ENCODE measurements around the gene DNAH14. TPM values are rescaled to one million over a fixed set of nuclear protein-coding genes. Genes with fewer than 3 reads are reported as not detected.
A peak's percentile ranks its signal among the peaks of the same experiment; 100 is the strongest.

DNAH14 gene
- total and polyA plus RNA-seq, 9 of the 15 experiments (the other 6 are each of a cell fraction or from before 2014, with no cell fraction given) = 58.4 to 142 (median 98.4) TPM

GRCh38 chr1:225425201-225425786 lies 495.8 kb downstream of the DNAH14 start:
- peak overlapping the region; percentile 85 to 86 for H3K9ac ChIP-seq (ENCODE audit: insufficient read depth in 1 of 2, low read depth in 2 of 2, low read length in 2 of 2)
- DNase-seq (ENCODE audit: extremely low read depth in 1 of 4, low spot score in 3 of 4) (no peak), ATAC-seq (no peak), FAIRE-seq (no peak)
- no TSS peak for BruUV-seq (replicated peaks)
- peaks cover 54% of the 10 kb centered on the region for H3K36me3 ChIP-seq (ENCODE audit: control insufficient read depth, insufficient read depth, low read length)
- peaks cover 24 to 33% of the 10 kb centered on the region in 2 experiments for H3K4me1 ChIP-seq (replicated peaks in 1 of 2; ENCODE audit: control insufficient read depth in 2 of 2, insufficient read depth in 2 of 2, low read length in 2 of 2)
- peak overlapping the region; percentile 87; the same call in 2 of the 3 replicates for H3K27ac ChIP-seq (ENCODE audit: extremely low read depth, low read depth, low read length)
- ChIA-PET CTCF (ENCODE audit: low intra/inter-chr PET ratio) (interaction anchor here (0.7 kb wide), 1 partner anchor 557 kb away, joined by 3 read pairs; no protein-coding TSS in a partner anchor), POLR2A (interaction anchor here (1.1 to 2.6 kb wide), 4 partner anchors 9 to 83 kb away, joined by 3 to 17 read pairs (median 9); no protein-coding TSS in a partner anchor)
- peak overlapping the region; percentile 97 for H3K4me2 ChIP-seq (ENCODE audit: insufficient read depth, low read length)
- H3K27me3 ChIP-seq (ENCODE audit: control insufficient read depth in 2 of 2, insufficient read depth in 2 of 2, low read length in 2 of 2) = no peaks in the 10 kb centered on the region
- H2AFZ ChIP-seq (ENCODE audit: low read depth, low read length) = no peak overlapping the region
- 0 out of 2 replicates have a peak, but pooled peaks cover under 1% of the 10 kb centered on the region for H3K9me3 ChIP-seq (replicated peaks; ENCODE audit: control insufficient read depth, insufficient read depth, low read depth, low read length)
- peaks cover 36% of the 10 kb centered on the region for H4K20me1 ChIP-seq (replicated peaks; ENCODE audit: control insufficient read depth, insufficient read depth, low read length)
- H3K9me1 ChIP-seq (ENCODE audit: control insufficient read depth, insufficient read depth, low read length) = peaks cover 10% of the 10 kb centered on the region
- intact Hi-C loops (cut with micrococcal nuclease) (no loop called here), in situ Hi-C loops (cut with MboI) (no loop called here)
- 7% methylated on average over 5 of the region's 5 CpGs for WGBS (ENCODE audit: insufficient coverage, low coverage, missing lambda C conversion rate)
- H3K4me3 ChIP-seq = peak overlapping the region; percentile 94; the same call in 1 of the 2 replicates
- H3K79me2 ChIP-seq (ENCODE audit: control insufficient read depth, insufficient read depth, low read length) = peaks cover 76% of the 10 kb centered on the region
- TF ChIP-seq STAT5A (IDR thresholded peaks at IDR 0.05; ENCODE audit: borderline replicate concordance, low read length) (no peak), IFI16 (CRISPR knock-in tag; IDR thresholded peaks at IDR 0.05) (no peak), IRF2 (CRISPR knock-in tag; IDR thresholded peaks at IDR 0.05) (no peak), PKNOX1 (IDR thresholded peaks at IDR 0.05) (peak; percentile 67), CHD1 (IDR thresholded peaks at IDR 0.05; ENCODE audit: low read length) (no peak), ZNF263 (CRISPR knock-in tag; IDR thresholded peaks at IDR 0.05; ENCODE audit: borderline replicate concordance) (peak; percentile 24; the same call in 1 of the 2 replicates), SMARCE1 (IDR thresholded peaks at IDR 0.05) (0 out of 2 replicates have a peak, but pooled peaks have one; percentile 19), ARID1B (IDR thresholded peaks at IDR 0.05) (peak; percentile 43), TOE1 (IDR thresholded peaks at IDR 0.05; ENCODE audit: borderline replicate concordance) (no peak), TOE1 (CRISPR knock-in tag; IDR thresholded peaks at IDR 0.05; ENCODE audit: borderline replicate concordance, low read depth) (no peak), ZBTB7A (IDR thresholded peaks at IDR 0.05; ENCODE audit: borderline replicate concordance, control insufficient read depth, low read depth, low read length) (peak; percentile 58; the same call in 1 of the 2 replicates), ZNF134 (CRISPR knock-in tag; conservative IDR thresholded peaks at IDR 0.05) (no peak)
- TF ChIP-seq, protein P1, sequence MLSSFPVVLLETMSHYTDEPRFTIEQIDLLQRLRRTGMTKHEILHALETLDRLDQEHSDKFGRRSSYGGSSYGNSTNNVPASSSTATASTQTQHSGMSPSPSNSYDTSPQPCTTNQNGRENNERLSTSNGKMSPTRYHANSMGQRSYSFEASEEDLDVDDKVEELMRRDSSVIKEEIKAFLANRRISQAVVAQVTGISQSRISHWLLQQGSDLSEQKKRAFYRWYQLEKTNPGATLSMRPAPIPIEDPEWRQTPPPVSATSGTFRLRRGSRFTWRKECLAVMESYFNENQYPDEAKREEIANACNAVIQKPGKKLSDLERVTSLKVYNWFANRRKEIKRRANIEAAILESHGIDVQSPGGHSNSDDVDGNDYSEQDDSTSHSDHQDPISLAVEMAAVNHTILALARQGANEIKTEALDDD (IDR thresholded peaks at IDR 0.05) = peak; percentile 86
- TF ChIP-seq, protein P2, sequence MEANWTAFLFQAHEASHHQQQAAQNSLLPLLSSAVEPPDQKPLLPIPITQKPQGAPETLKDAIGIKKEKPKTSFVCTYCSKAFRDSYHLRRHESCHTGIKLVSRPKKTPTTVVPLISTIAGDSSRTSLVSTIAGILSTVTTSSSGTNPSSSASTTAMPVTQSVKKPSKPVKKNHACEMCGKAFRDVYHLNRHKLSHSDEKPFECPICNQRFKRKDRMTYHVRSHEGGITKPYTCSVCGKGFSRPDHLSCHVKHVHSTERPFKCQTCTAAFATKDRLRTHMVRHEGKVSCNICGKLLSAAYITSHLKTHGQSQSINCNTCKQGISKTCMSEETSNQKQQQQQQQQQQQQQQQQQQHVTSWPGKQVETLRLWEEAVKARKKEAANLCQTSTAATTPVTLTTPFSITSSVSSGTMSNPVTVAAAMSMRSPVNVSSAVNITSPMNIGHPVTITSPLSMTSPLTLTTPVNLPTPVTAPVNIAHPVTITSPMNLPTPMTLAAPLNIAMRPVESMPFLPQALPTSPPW (CRISPR knock-in tag; IDR thresholded peaks at IDR 0.05) = peak; percentile 36; the same call in 1 of the 2 replicates
- TF ChIP-seq, protein P3, sequence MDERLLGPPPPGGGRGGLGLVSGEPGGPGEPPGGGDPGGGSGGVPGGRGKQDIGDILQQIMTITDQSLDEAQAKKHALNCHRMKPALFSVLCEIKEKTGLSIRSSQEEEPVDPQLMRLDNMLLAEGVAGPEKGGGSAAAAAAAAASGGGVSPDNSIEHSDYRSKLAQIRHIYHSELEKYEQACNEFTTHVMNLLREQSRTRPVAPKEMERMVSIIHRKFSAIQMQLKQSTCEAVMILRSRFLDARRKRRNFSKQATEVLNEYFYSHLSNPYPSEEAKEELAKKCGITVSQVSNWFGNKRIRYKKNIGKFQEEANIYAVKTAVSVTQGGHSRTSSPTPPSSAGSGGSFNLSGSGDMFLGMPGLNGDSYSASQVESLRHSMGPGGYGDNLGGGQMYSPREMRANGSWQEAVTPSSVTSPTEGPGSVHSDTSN (CRISPR knock-in tag; IDR thresholded peaks at IDR 0.05; ENCODE audit: low read depth) = no peak
- TF ChIP-seq, protein P3 (tag; conservative IDR thresholded peaks at IDR 0.05; ENCODE audit: low read depth) = 0 out of 2 replicates have a peak, but pooled peaks have one; percentile 14

Measured in K562 (cell line).